HG03060 (cell line): ENCODE measurements around the gene RGS12.

Experiments
- ATAC-seq: cut with Tn5 transposase; IDR thresholded peaks from one replicate; pipeline ENCODE4 v1.9.1; 2021; ENCODE audit warnings: low read depth, moderate number of reproducible peaks; ENCODE audit not compliant: unreplicated experiment

RGS12 gene

GRCh38 chr4:3252831-3253641, 39.8 kb upstream of the RGS12 start:
- no peak for ATAC-seq

- no peak for ATAC-seq
Observed at GRCh38 chr4:3253808-3254207, 39.0 kb upstream of the RGS12 start.

DNA sequence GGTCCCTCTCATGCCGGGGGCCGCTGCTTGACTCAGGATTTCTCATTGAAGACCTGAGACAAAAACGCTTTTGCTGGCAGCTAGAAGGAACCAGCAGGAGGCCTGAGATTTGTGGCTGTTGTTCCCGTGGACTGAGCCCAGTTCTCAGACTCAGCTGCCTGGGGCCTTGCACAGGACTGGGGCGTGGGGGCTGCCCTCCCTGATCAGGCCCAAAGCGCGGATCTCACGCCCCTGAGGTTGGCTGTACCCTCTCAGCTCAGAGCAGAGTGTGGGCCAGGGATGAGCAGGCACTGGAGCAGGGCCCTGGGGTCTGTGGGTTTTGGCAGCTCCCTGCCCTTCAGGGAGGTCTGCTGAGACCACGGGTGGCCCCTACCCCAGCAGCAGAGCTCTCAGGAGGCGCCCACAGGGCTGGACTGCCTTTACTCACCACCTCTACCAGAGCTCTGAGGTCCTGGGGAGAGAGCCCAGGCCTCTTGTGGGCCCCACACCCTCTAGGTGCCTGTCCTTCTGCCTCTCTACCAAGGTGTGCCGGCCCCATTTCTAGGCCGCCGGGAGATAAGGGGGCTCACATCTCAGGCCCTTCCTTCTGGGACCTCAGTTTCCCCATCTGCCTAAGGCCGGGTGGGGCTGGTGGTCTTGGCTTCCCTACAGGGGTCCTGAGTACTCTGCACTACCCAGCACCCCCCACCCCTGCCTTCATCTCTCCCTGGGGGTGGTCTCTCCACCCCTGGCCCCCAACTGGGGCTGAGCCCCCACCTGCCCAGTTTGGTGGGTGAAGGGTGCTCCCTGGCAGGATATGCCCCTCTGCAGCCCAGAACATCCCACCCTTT, 38.3 kb upstream of the RGS12 start:
- no peak for ATAC-seq

- ATAC-seq = no peak
Observed at GRCh38 chr4:3255611-3256186, 37.1 kb upstream of the RGS12 start.

- no peak for ATAC-seq
Observed at GRCh38 chr4:3256230-3257102, 36.4 kb upstream of the RGS12 start.

GRCh38 chr4:3257103-3257555, 35.7 kb upstream of the RGS12 start:
- peak; percentile 11 for ATAC-seq

GRCh38 chr4:3257556-3258482, 35.0 kb upstream of the RGS12 start:
- ATAC-seq = peak; percentile 48

DNA sequence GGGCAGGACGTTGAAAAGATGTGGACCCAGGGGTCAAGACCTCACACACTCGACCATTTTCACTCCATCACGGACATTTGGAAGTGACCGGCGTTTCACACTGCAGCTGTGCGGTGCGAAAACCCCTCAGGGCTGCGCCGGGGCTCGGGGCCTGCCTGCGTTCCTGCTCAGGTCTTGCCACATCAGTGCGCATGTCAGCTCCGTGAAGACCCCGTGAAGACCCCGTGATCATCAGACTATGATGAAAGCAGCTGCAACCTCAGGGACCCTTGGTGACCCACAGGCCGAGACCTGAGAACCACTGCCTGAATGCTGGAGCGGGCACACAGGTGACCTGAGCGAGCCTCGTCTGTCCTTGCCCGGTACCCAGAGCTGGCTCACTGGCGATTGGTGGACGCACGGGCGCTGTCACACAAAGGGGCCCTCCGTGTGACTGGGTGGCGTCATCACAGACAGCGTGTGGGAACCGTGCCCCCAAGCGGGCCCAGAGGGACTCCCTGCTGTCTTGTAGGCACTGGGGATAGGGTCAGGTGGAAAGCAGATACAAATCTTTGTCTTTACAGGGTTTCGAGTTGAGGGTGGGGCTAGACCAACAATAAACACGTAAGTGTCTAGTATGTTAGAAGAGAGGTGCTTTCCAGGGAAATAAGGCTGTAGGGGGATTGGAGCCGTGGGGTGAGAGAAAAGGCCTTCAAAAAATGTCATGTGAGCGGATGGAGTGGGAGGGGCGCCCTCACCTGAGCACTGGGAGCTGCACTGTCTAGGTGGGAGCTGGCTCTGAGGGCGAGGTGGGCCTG, 31.2 kb upstream of the RGS12 start:
- no peak for ATAC-seq

- no peak for ATAC-seq
Observed at GRCh38 chr4:3262208-3263052, 30.4 kb upstream of the RGS12 start.

- no peak for ATAC-seq
Observed at GRCh38 chr4:3263053-3263875, 29.6 kb upstream of the RGS12 start.

GRCh38 chr4:3263876-3264193, 29.0 kb upstream of the RGS12 start:
- no peak for ATAC-seq

GRCh38 chr4:3266076-3266475, 26.7 kb upstream of the RGS12 start:
- ATAC-seq = no peak

DNA sequence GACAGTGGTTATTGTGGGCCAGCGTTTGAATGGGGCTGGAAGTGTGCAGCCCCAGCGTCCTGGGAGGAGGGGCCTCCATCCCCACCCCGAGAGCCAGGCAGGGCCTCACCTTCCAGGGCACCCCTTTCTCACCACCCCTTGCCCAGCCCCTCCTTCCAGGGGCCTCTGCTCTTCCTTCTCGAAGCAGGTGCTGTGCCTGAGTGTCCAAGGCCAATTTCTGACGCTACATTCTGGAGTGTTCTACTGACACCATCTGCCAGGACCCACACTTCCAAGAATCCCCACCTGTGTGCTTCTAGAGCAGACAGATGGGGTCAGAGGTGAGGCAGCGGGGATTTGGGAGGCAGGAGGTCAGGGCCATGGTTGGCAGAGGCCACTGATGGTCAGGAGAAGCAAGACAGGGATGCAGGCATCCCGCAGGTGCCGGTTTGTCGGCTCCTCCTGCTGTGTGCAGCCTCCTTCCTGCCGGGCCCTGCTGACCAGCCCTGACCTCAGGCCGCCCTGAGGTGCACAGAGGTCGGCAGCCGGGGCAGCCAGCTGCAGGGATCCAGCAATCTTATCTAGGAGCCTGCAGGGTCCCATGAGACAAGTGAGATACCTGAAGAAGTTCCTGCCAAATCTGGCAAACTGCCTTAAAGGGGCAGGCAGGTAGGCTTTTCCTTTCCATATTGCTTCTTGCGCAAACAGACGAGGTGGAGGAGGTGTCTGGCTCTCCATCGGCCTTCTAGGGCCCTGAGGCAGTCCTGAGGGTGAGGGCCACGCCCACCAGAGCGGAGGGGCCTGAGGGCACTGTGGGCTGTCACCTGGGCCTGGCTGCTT, 25.0 kb upstream of the RGS12 start:
- ATAC-seq = no peak

- no peak for ATAC-seq
Observed at GRCh38 chr4:3268395-3269104, 24.3 kb upstream of the RGS12 start.

GRCh38 chr4:3269105-3269927, 23.5 kb upstream of the RGS12 start:
- no peak for ATAC-seq
